Endothelial cell of umbilical vein (primary cell): Measurements from ENCODE around the gene ARG2.

Experiments used
- CTCF ChIP-seq, 2 donors: IDR thresholded peaks; 1 replicate in 1 of 2; 2 replicates in 1 of 2; pipeline ENCODE4 v1.5.1; 2011; ENCODE audit warnings: low read length in 2 of 2, mild to moderate bottlenecking in 2 of 2, moderate library complexity in 2 of 2, control low read depth in 1 of 2, inconsistent platforms in 1 of 2, low read depth in 1 of 2; ENCODE audit not compliant: insufficient read depth in 1 of 2; ENCODE audit errors: extremely low read depth in 1 of 2
- EZH2 ChIP-seq: IDR thresholded peaks from 2 replicates; pipeline ENCODE4 v1.6.1; 2012; ENCODE audit warnings: borderline replicate concordance, low read depth, mild to moderate bottlenecking, moderate library complexity, low read length, inconsistent platforms; ENCODE audit not compliant: severe bottlenecking
- MAX ChIP-seq: IDR thresholded peaks from 2 replicates; pipeline ENCODE4 v1.6.1; 2011; ENCODE audit not compliant: insufficient read depth, insufficient read length
- MYC ChIP-seq: IDR thresholded peaks from one replicate; pipeline ENCODE4 v1.6.1; 2011; ENCODE audit warnings: mild to moderate bottlenecking, low read depth, low read length
- POLR2AphosphoS5 ChIP-seq: IDR thresholded peaks from 2 replicates; pipeline ENCODE4 v1.6.1; 2012; ENCODE audit warnings: low read depth, mild to moderate bottlenecking, control low read depth, low read length, moderate library complexity; ENCODE audit not compliant: insufficient read depth

- TF ChIP-seq CTCF (IDR thresholded peaks at IDR 0.05; ENCODE audit: extremely low read depth in 1 of 2, insufficient read depth in 1 of 2, low read depth in 1 of 2, low read length in 2 of 2) (no peak), POLR2AphosphoS5 (no peak), MAX (no peak), MYC (no peak), EZH2 (no peak)
These were observed 3.4 kb downstream of the ARG2 start for GRCh38 chr14:67623114-67623513.
